SIG-M5 (cell line): Measurements from ENCODE around the gene XAB2.

Source experiments
- DNase-seq: peaks from one replicate; lab custom pipeline; 2025; lab: John Stamatoyannopoulos, UW

Gene XAB2

DNA sequence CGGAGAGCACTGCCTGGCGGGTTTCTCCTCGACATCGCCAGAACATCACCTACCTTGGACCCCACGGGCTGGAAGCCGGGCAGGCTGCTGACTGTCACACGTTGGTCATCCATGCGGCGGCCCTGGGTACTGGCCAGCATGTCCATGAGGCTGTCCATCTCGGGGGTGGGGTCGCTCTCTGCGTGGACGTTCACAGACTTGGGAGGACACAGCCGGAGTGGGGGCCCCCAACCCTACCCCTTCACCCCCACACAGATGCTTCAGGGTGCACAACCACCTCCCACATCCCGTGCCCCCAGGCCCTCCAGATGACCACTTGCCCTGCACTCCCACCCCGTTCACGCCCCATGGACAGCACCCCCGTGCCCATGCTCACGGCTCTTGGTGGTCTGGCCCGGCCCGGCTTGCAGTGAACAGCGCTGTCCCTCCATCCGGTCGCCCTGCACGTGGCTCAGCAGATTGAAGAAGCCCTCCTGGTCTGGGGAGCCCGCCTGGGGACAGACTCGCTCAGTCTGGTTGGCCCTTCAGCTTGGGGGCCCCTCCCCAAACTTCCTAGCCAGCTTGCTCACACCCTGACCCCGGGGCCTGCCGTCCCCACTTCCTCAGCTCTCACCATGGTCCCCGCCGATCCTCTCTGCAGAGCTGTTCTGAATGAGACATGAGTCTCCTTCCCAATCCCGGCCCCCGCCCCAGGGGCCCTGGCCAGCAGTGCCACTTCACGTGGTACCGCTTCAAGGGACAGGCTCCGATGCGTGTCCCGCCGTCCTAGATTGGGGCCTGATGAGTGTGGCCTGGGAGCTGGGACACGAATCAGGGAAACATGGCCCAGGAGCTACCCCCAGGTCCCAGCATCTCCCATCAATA, 3.2 kb upstream of the XAB2 start:
- DNase-seq: no peak

DNA sequence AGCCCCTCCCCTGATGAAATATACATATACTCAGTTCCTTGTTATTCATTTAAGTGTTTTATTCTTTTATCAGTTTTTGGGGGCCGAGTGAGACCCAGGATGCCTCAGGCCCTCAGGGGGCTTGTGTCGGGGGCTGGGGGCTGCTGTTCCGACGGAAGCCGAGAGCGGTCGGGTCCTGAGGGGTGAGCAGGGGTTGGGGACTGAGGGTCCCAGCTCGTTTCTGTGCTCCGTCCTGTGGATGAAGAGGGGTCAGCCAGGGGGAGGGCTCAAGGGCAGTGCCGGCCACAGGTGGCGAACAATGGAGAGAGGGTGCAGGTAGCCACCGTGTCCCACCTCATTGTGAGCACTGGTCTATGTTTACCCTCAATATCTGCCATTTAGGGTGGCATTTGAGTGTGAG, 2.2 kb upstream of the XAB2 start:
- no peak for DNase-seq

DNA sequence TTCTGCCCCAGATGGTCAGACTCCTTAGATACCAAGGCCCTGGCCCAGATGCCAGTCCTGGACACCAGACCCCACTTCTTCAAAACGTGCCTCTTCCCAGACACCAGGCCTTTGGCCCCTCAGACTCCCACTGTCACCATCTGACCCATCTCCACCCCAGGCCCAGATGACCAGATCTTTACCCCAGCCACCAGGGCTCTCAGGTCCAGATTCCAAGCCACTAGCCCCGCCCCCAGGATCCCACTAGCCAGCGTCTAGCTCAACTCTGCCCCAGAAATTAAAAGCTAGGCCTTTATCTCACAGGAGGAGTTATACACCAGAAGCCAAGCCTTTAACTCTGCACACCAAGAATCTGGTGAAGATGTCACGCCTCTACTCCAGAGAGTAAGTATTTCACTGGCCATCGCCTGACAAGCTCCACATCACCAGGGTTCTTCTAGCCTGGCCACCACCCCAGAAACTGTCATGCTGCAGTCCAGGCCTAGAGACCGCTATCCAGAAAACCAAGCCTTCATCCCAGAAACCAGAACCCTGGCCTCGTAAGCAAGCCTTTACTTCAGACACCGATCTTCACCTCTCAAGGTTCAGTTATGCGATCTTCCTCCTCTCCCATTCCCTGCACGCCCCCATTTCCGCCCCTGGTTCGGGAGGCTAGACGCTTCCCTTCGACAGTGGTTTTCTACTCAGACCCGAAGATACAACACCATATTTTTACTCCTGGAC, 595 bp downstream of the XAB2 start:
- no peak for DNase-seq

DNA sequence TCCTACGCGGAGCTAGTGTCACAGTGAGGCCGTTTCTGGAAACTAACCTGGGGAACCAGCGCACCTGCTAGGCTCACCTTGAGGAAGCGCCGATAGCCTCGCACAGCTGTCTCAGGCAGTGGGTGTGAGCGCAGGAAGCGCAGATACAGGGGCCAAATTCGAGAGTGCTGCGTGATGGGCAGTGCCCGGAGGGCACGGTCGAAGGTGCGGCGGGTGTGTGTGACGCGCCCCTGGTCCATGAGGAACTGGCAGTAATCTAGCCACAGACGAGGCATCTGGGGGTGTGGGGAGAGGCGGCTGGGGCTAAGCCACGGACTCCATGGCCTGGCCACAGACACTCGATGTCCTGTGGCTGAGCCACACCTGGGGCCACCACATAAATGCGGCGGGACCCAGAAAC, 2.2 kb downstream of the XAB2 start:
- DNase-seq: no peak

DNA sequence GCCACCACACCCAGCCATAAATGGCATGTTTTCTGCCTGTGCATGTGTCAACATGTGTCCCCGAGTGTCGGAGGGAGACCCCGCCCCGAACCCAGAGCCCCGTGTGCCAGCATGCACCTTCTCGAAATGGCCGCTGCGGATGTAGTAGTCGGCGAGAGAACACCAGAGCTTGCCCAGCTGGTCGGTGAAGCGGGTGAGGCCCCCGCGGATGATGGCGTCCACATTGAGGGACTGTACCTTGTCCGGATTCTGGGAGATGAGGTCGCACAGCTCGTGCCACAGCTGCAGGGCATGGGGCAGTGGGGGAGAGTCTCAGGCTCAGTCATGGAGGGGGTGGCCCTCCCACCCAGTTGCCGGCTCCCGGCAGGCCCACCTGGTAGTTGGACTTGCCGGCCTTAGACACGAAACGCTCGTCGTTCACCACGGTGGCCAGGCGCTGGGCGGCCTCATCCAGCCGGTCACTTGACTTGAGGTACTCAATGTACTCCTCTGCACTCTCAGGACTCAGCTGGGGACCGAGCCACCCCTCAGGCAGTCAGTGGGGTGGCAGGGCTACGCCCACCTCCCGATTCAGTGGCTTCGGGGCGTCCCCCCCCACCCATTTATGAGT, 3.5 kb downstream of the XAB2 start:
- no peak for DNase-seq

DNA sequence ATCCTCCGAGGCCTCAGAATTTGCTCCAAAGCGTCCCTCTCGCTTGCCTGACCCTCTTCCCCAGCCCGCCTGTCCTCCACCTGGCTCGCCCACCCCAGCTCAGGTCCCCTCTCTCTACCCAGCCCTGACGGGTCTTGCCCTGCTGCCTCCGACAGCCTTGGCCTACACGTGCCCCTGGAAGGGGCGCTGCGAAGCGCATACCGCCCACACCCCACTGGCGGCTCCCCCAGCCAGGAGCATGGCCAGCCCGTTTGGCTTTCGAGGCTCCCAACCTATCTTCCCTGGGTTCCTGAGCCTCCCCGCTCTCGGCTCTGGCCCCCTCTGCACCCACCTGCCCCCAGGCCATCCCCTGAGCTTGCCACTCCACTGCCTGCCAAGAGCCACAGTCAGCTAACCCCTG, 4.5 kb downstream of the XAB2 start:
- DNase-seq: no peak

DNA sequence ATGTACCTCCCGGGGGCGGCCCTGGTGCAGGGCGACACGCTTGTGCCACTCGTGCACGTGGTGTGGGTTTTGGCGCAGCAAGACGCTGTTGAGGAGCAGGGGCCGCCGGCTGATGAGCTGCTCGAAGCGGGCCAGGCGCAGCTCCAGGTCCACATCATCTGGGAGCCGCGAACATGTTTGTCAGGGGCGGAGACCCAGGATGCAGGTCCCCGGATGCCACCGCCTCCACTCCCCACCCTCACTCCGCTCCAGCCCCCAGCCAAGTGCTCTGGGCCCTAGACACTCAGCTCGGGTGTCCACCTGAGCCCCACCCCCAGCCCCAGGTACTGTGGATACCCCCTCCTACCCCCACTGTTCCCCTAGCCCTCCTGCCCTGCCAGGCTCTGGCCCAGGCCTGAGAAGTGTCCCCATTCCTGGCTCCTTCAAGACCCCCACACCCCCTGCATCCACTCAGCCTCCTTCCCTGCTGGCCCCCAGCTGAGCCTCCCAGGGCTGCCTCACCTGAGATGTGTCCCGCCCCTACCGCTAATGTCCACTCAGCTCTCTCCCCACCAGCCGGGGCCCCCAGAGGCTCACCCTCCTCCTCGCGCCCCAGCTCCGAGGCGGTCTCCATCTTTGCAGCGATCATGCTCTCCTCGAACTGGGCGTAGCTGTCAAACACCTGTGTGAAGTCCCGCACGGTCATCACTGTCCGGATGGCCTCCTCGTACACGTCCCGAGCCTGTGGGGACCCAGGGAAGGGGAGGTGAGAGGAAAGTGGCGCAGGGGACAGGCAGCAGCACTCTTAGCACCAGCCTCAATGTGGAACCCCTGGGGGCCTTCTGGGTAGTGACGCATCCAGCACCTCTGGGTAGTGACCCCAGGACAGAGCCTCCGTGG, 5.4 kb downstream of the XAB2 start:
- DNase-seq: no peak

DNA sequence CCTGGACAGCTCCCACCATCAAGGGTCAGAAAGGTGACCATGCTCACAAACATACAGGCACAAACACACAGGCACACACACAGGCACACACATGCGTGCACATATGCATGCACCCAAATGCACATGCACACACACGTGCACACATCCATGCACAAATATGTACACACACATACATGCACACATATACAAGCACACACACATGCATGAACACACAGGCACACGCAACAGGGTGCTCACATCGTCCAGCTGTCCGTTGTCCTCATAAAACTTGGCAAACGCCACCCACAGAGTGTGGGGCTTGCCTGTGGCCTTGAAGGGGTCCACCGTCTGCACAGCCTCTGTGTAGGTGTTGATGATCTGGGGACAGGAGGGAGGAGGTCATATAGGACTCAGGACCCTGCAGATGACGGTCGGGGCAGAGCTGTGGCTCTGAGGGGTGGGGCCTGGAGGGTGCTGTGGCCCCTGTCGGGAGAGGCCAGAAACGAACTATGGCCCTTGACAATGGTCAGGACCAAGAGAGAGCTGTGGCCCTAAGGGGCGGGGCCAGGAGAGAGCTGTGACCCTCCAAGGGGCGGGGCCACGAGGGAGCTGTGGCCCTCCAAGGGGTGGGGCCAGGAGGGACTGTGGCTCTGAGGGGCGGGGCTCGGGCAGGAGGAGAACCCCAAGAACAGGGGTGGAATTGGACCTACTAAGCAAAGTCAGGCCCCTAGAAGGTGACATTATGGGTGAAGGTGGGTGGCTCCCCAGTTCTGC, 6.2 kb downstream of the XAB2 start:
- no peak for DNase-seq

DNA sequence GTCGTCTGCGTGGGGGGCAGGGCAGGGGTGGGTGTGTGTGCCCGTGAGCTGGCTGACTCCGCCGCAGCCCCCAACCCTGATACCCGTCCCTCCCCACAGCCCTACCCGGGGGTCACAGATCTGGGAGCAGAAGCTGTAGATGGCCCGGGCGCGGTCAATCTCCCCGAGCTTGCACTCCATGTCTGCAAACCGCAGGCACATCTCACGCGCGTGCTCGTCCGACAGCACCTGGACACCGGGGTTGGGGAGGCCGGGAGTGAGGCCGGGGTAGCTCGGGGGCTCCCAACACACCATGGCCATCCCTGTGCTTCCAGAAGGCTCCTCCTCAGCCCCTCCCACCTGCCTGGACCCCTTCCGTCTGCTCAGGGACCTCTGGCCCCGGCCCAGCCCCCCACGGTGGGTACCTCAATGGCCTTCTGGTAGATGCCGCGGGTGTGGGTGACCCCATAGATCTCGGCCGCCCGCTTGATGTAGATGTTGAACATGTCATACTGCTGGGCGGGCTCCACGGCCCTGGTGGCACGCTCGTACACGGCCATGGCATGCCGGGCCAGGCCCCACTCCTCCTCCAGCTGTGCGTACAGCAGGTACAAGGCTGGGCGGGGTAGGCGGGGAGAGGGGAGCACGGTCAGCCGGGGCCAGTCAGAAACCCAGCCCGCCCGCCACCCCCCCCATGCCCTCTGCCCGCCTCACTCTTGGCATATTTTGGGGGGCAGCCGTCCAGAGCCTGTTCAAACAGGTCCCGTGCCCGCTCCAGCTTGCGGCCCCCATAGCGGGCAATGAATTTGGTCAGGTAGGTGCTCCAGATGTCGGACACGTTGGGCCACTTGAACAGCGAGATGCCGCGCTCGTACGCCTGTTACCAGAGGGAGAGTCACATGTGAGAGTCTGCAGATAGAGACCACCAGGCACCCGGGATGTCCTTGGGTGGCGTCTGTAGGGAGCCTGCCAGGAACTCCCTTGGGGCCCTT, 8.6 kb downstream of the XAB2 start:
- DNase-seq: no peak

DNA sequence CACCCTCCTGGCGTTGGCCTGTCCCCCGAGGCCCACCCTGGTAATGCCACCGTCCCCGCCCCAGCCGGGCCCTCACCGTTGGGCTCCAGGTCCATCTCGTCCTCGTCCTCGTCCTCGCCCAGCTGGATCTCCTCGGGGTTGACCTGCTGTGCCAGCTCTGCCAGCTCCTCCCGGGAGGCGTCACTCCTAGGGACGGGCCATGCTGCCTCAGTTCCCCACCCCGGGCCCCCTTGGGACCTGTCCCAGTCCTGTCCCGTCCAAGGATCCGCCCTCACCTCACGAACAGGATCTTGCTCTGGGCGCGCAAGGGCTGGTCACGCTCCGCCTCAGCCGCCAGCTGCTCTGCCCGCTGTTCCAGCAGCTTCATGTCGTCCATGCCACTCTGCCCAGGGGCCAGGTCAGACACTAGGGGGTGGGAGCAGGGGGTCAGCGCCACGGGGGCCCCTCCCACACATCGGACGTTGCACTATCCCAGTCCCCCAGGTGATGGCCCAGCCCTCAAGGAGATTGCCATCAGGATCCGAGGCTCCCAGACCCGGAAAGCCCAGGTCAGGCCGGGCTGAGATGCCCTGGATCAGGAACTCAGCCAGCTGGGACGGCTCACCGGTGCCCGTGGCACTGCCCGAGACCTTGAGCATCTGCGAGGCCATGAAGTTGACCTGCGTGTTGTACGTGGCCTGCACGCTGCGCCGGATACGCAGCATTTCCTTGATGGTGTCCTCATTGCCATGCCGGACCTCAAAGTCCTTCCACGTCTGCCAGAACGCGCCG, 9.5 kb downstream of the XAB2 start:
- DNase-seq: no peak

DNA sequence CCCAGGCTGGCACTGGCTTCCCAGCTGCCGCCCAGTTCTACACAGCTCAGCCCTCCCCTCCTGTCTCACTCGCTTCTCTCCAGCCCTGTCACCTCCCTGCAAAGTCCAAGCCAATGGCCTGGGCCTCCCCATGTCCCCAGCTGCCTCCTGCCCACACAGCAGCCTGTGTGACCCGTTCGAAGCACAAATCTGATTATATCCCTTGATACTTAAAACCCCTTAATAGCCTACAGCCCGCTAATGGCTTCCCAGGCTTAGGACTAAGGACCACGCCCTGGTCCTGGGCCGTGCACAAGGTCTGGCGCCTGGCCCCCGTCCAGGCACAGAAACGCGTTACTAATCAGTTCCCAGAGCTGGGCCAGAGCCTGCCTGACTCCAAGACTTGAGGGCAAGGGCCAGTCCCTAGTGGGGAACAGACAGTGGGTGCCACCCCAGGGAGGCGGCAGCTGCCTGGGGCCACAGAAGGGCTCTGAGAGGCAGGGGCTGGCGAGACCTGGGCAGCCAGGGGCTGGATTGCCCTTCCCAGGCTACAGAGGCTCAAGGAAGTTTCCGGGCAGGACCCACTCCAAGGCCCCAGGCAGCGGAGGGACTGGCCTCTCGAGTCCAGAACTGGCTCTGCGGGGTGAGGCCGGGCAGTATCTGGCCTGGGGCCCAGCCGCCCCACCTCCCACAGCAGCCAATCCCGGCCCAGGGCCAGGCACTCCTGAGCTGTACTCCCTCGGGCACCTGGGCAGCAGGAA, 10.4 kb downstream of the XAB2 start:
- DNase-seq: no peak

DNA sequence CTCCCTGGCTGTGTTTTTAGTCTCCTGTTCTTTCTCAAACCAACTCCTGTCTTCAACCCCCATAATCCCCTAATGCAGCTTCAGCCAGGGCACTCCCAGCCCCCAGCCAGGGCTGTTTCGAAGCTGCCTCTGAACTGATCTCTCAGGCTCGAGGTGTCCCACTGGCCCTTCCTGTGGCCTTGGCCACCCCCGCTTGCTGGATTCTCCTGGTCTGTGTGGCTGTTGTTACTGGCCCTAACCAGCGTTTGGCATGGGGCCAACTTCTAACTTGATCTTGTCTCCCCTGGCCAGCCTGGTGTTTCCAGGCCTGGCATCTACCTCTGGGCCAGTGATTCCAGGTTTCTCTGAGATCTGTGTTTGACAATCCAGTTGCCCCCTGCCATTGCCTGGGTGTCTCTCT, 11.0 kb downstream of the XAB2 start:
- DNase-seq: no peak

DNA sequence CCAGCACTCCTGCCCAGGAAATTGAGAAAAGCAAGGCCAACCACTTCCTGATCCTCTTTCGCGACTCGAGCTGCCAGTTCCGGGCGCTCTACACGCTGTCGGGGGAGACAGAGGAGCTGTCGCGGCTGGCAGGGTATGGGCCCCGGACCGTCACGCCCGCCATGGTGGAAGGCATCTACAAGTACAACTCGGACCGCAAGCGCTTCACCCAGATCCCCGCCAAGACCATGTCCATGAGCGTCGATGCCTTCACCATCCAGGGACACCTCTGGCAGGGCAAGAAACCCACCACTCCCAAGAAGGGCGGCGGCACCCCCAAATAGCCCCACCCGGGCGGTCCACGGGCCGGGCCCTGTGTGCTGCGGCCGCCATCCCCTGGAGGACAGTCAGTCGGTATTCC, 11.6 kb downstream of the XAB2 start:
- no peak for DNase-seq

DNA sequence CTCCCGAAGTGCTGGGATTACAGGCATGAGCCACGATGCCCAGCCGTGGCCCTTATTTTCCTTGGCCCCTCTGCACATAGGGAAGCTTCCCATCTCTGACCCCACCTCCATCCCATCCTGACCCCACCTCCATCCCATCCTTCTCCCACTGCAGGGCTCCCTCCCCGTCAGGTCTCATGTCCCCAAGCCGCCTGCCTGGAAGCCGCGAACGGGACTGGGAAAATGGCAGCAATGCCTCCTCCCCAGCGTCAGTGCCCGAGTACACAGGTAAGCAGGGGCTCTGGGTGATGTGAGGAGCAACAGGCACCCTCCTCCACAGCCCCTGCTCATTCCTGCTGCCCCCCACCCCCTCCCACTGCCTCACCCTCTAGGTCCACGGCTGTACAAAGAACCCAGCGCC, 12.2 kb downstream of the XAB2 start:
- no peak for DNase-seq

DNA sequence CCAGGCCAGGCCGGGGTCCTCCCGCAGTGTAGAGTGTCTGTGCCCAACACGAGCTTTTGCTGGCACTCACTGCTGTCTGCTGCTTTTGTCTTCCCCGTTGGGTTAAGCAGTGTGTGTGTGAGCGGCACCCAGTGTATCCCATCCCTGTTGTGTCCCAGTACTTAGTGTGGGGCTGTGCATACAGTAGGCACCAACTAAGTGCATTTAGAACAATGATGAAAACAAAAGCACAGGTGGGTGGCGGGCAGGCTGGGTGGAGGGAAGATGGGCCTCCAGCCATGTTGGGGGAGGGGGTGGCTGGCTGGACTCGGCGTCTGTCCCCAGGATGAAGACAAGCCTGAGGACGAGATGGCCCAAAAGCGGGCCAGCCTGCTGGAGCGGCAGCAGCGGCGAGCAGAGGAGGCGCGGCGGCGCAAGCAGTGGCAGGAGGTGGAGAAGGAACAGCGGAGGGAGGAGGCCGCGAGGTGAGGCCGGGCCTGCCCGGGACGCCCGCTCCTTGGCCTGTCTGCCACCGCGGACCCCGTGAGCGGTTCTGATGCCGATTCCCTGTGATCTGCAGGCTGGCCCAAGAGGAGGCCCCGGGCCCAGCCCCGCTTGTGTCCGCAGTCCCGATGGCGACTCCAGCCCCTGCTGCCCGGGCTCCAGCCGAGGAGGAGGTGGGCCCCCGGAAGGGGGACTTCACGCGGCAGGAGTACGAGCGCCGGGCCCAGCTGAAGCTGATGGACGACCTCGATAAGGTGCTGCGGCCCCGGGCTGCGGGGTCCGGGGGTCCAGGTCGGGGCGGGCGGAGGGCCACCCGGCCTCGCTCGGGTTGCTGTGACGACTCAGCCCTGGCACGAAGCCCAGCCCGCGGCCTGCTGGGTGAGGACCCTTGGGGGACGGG, 14.2 kb downstream of the XAB2 start:
- DNase-seq: no peak

DNA sequence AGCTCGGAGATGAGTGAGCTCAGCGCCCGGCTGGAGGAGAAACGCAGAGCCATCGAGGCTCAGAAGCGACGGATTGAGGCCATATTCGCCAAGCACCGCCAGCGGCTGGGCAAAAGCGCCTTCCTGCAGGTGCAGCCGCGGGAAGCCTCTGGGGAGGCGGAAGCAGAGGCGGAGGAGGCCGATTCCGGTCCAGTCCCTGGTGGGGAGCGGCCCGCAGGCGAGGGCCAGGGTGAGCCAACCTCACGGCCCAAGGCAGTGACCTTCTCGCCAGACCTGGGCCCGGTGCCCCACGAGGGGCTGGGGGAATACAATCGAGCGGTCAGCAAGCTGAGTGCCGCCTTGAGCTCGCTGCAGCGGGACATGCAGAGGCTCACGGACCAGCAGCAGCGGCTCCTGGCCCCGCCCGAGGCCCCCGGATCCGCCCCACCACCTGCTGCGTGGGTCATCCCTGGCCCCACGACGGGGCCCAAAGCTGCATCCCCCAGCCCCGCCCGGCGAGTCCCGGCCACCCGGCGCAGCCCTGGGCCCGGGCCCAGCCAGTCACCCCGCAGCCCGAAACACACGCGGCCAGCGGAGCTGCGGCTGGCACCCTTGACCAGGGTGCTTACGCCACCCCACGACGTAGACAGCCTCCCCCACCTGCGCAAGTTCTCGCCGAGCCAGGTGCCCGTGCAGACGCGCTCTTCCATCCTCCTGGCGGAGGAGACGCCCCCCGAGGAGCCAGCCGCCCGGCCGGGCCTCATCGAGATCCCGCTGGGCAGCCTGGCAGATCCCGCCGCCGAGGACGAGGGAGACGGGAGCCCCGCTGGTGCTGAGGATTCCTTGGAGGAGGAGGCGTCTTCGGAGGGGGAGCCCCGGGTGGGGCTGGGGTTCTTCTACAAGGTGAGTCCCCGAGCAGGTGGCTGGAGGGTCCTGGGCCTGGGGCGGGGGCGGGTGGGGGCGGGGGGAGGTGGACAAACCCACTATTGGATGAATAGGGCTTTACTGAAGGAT, 16.8 kb downstream of the XAB2 start:
- no peak for DNase-seq
